Gastroesophageal sphincter (tissue), 4 donors: ENCODE measurements around the gene EGFR. TPM values are rescaled to one million over a fixed set of nuclear protein-coding genes. Genes with fewer than 3 reads are reported as not detected.
"Not testable (repeated sequence)": the region's sequence is repeated elsewhere in the genome, so short reads cannot be mapped to it uniquely, and the experiment has no call there.

Source experiments
- ATAC-seq: fragments of 150-250 bp; one replicate; pipeline ENCODE4 v1.9.1; 2016; ENCODE audit warnings: mild to moderate bottlenecking, moderate library complexity
- H3K27ac ChIP-seq, 4 donors: fragments of 200-600 bp; sonication (generic) in 3 of 4; 1 replicate in 3 of 4; 2 replicates in 1 of 4; pipeline ENCODE4 v1.5.1; 2016 to 2019
- H3K27me3 ChIP-seq: fragments of 200-600 bp; sonication (generic); one replicate; pipeline ENCODE4 v1.5.1; 2019
- H3K36me3 ChIP-seq, 2 donors: fragments of 200-600 bp; sonication (generic); one replicate each; pipeline ENCODE4 v1.5.1; 2019; ENCODE audit warnings: control low read depth in 1 of 2
- H3K4me1 ChIP-seq, 3 donors: fragments of 200-600 bp; sonication (generic); 1 replicate in 2 of 3; 2 replicates in 1 of 3; pipeline ENCODE4 v1.5.1; 2016 to 2019; ENCODE audit warnings: control low read depth in 2 of 3
- H3K4me3 ChIP-seq, 2 donors: fragments of 200-600 bp; sonication (generic); one replicate each; pipeline ENCODE4 v1.5.1; 2019; ENCODE audit warnings: mild to moderate bottlenecking in 1 of 2, moderate library complexity in 1 of 2
- H3K9me3 ChIP-seq, 3 donors: fragments of 200-600 bp; sonication (generic); one replicate each; pipeline ENCODE4 v1.5.1; 2017 to 2019; ENCODE audit warnings: control low read depth in 2 of 3
- CTCF ChIP-seq, 4 experiments: fragments of 200-600 bp in 2 of 4; fragments of 450-650 bp in 2 of 4; sonication (generic) in 1 of 4; IDR thresholded peaks; one replicate each; pipeline ENCODE4 v1.5.1; 2017 to 2019; ENCODE audit warnings: antibody characterized with exemption in 4 of 4, mild to moderate bottlenecking in 2 of 4, moderate library complexity in 2 of 4
- EP300 ChIP-seq: sonication (generic); formaldehyde crosslinking; IDR thresholded peaks from one replicate; pipeline ENCODE4 v1.6.1; 2017; ENCODE audit warnings: antibody characterized with exemption, mild to moderate bottlenecking
- POLR2A ChIP-seq, 2 donors: fragments of 450-650 bp; IDR thresholded peaks; one replicate each; pipeline ENCODE4 v1.6.1; 2017; ENCODE audit warnings: antibody characterized with exemption in 2 of 2, mild to moderate bottlenecking in 2 of 2, moderate library complexity in 1 of 2
- POLR2AphosphoS5 ChIP-seq: sonication (generic); formaldehyde crosslinking; IDR thresholded peaks from one replicate; pipeline ENCODE4 v1.6.1; 2017; ENCODE audit warnings: antibody characterized with exemption
- WGBS, 2 donors: methylation state at CpG; one replicate each; pipeline ENCODE4 v1.1.5; 2018; ENCODE audit warnings: low coverage in 1 of 2; 5-methylcytosine and 5-hydroxymethylcytosine counted together
- total RNA-seq, 4 donors: library from RNA; depleted of rRNA; stranded (reverse); fragments of >200 nt; gene quantifications; one replicate each; pipeline ENCODE4 v1.1.0, GENCODE V29; 2016

EGFR gene
- total RNA-seq, 4 donors from 2014 or later: 85.7 to 126 (median 111) TPM

DNA sequence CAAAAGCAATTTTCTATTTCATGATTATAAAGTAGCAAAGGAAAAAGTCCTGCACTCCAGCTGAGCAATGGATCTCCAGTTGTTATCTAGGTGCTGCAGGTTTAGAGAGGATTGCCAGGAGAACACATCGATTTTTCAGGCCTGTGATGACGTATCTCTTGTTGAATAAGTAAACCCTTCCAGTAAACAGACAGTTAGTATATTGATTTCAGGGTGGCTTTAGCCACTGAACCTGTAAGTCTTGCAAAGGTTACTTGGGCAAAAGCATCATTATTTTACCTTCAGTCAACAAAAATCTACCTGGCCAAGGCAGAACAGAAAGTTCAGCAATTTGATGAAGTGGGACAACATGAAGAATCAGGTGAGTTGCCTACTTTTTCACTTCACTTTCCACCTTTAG lies 12.3 kb downstream of the EGFR start:
- 50 to 78% methylated on average over 2 of the region's 2 CpGs for WGBS, 2 donors
- Histone ChIP-seq H3K27me3 (no peaks in the 10 kb centered on the region), H3K9me3 (no peaks in the 10 kb centered on the region), H3K27ac (peak overlapping the region; percentile 12 to 95 (median 81)), H3K4me1 (peaks cover 9 to 98% (median 32%) of the 10 kb centered on the region in 3 donors), H3K4me3 (no peak overlapping the region), H3K36me3 (no peaks in the 10 kb centered on the region)
- no peak for TF ChIP-seq POLR2AphosphoS5
- TF ChIP-seq CTCF (IDR thresholded peaks at IDR 0.05): no peak
- TF ChIP-seq EP300: no peak
- no peak for TF ChIP-seq POLR2A (IDR thresholded peaks at IDR 0.05)
- no peak for ATAC-seq

GRCh38 chr7:55032069-55032699 lies 13.4 kb downstream of the EGFR start:
- peaks cover 6 to 97% (median 30%) of the 10 kb centered on the region in 3 donors for H3K4me1 ChIP-seq
- 69 to 78% methylated on average over 7 to 9 of the region's 9 CpGs for WGBS, 2 donors

DNA sequence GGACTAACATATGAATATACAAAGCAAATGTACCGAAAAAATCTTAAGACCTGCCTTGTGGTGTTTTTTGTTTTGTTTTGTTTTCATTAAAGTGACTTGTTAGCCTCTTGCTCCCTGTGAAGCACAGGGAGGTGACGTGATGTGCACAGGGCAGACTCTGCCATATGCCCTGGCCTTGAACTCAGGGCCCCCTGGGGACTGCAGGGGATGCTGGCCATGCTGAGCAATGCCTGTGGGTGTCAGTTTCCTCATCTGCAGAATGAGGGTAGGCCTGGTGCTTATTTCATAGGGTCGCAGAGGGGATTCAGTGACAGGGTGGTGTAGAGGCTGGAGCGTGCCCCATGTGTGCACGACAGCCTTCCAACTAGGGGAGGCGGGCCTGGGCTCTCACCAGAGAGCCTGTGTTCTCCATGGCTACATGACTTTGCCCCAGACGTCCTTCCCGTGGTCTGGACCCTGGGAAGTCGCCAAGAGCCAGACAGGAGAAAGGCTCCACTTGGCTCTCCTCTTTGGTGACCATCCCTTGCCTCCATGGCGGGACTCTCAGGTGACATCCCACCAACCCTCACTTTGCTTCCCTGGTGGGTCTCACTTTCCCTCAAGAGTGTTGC lies 14.5 kb downstream of the EGFR start:
- no peaks in the 10 kb centered on the region for H3K9me3 ChIP-seq
- ATAC-seq: no peak
- peaks cover 7 to 97% (median 26%) of the 10 kb centered on the region in 3 donors for H3K4me1 ChIP-seq
- H3K27ac ChIP-seq: peak overlapping the region in 3 of 4 donors; percentile 58 to 95 (median 81)
- no peak for TF ChIP-seq POLR2A (IDR thresholded peaks at IDR 0.05)
- TF ChIP-seq POLR2AphosphoS5: no peak
- no peak for TF ChIP-seq CTCF (IDR thresholded peaks at IDR 0.05)
- TF ChIP-seq EP300: no peak
- H3K36me3 ChIP-seq: no peaks in the 10 kb centered on the region
- WGBS, 2 donors: 75 to 80% methylated on average over 4 to 7 of the region's 10 CpGs
- no peaks in the 10 kb centered on the region for H3K27me3 ChIP-seq
- no peak overlapping the region for H3K4me3 ChIP-seq

More at GRCh38 chr7:55032069-55032699, 13.4 kb downstream of the EGFR start:
- Histone ChIP-seq H3K4me3 (no peak overlapping the region), H3K27ac (peak overlapping the region; percentile 12 to 95 (median 81)), H3K36me3 (no peaks in the 10 kb centered on the region), H3K27me3 (no peaks in the 10 kb centered on the region), H3K9me3 (no peaks in the 10 kb centered on the region)
- TF ChIP-seq POLR2A (IDR thresholded peaks at IDR 0.05): no peak
- TF ChIP-seq EP300: no peak
- TF ChIP-seq POLR2AphosphoS5: no peak
- TF ChIP-seq CTCF (IDR thresholded peaks at IDR 0.05): no peak
- no peak for ATAC-seq

DNA sequence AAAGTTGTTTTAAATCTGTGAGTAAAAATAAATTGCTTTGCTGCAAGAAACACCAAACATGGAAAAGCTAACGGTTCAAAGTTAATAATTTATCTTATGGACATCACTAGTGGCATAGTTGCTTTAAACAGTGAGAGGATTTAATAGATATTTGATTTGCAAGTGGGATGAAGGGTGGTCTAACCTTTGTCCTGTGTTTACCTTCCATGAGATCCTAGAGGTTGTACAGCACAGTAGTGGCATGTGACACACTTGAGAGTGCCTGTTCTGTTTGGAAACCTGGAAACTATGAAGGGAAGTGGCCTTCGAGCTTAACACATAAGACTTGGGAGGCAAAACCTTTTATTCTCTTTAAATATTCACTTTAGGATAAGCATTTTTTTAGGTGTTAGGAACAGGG lies 16.0 kb downstream of the EGFR start:
- 24 to 31% methylated on average over 2 of the region's 2 CpGs for WGBS, 2 donors
- H3K9me3 ChIP-seq: no peaks in the 10 kb centered on the region
- H3K36me3 ChIP-seq: no peaks in the 10 kb centered on the region
- no peaks in the 10 kb centered on the region for H3K27me3 ChIP-seq
- peak overlapping the region; percentile 29 to 95 (median 59) for H3K27ac ChIP-seq
- peaks cover 7 to 91% (median 23%) of the 10 kb centered on the region in 3 donors for H3K4me1 ChIP-seq
- no peak overlapping the region for H3K4me3 ChIP-seq
- no peak for ATAC-seq
- no peak for TF ChIP-seq POLR2A (IDR thresholded peaks at IDR 0.05)
- TF ChIP-seq CTCF (IDR thresholded peaks at IDR 0.05): no peak
- TF ChIP-seq POLR2AphosphoS5: no peak
- no peak for TF ChIP-seq EP300

DNA sequence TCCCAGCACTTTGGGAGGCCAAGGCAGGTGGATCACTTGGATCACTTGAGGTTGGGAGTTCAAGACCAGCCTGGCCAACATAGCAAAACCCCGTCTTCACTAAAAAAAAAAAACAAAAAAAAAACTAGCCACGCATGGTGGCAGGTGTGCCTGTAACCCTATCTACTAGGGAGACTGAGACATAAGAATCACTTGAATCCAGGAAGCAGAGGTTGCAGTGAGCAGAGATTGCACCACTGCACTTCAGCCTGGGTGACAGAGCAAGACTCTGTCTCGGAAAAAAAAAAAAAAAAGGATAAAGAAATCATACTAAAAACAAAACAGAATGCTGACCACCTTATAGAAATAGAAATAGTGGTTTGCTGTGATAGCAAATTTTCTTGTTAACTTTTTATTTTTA lies 16.6 kb downstream of the EGFR start:
- not testable (repeated sequence) for H3K4me3 ChIP-seq, H3K36me3 ChIP-seq, ATAC-seq, H3K9me3 ChIP-seq, H3K27me3 ChIP-seq
- H3K27ac ChIP-seq: peak overlapping the region in 2 of 4 donors; percentile 81 to 95
- peaks cover 10 to 93% (median 20%) of the 10 kb centered on the region in 3 donors for H3K4me1 ChIP-seq
- 60 to 87% methylated on average over 1 to 3 of the region's 3 CpGs for WGBS, 2 donors
